HCEC 1CT (cell line): ENCODE measurements around the gene DLG2.

Experiments used
- DNase-seq: peaks from one replicate; pipeline ENCODE4 v3.0.0-alpha.2; 2017

The DLG2 gene

DNA sequence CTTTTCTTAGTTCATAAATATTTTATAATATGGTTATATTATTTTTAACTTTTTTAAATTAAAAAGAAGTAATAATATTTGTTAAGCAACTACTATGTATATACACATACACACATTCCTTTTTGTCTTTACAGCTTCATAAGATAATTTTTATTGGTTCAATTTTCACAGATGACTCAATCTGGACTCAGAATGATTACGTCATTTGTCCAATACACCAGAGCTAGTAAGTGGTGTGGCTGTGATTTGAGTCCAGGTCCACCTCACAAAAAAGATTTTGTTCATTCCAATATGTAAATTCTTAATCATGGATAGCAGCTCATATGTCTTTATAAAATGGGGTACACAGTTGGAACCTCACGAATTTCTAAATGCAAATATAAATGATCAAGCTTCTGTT is 1014.5 kb downstream of the DLG2 start:
- no peak for DNase-seq

DNA sequence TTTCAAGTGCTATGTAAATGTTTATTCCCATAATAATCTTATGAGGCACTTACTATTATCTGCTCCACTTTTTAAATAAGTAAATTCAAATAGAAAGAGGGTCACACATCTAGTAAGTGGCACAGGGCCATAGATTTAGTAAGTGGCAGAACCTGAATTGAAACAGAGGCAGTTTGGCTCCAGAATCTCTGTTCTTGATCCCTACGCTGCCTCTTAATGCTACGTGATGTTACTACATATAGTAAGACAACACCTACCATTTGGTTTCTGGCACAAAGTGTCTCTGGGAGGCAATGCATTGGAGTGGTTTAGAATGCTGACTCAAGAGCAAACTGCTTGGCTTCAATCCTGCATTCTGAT is 1018.3 kb downstream of the DLG2 start:
- DNase-seq: no peak

DNA sequence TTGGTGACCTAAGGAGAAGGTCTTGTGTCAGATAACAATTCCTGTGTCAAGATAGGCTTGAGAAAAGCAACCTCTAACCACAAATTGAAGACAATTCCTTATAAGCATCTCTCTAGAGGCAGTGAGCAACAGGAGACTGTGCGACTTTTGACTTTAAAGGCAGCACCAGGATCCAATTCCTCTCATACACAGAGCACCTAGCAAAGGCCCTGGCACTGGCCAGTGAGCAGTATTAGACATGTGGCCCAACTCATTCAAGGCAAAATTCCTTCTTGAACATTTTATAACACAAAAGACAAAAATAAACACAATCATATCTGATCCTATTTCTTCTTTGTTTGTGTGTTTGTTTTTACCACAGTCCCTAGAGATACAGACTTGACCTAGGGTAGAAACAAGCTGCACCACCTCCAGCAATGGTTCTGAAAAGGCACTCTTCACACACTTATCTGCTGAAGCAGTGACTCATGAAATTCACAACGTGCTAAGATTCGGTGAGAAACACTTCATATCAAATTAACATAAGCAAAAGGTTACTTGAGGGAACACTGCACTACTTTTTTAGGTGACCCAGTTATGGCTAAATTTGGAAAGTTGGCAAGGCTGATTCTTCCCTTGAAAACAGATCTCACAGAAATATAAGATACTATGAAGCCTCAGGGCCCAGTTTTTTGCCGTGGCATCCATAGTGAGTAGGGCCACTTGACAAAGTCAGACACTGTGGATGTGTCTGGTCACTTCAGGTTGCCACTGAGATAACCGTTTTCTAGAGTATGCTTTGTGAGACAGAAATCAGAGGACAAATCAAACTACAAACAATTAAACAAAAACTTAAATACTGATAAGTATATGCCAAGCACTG is 1018.9 kb downstream of the DLG2 start:
- no peak for DNase-seq

DNA sequence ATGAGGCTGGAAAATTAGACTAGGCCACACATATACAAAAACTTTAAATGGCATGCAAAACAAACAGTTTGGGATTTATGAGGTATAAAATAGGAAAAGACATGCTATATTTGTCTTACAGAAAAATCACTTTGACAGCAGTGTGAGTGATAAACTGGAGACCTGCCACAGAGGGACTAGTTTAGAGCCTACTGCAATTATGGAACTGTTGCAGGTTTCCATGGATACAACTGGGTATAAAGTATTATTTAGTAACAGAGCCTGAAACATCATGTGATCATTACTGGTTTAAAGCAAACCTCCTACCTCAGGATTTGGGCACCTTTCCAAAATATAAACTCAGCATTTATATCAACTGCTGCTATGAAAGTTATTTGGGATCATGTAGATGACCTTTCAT is 1032.5 kb downstream of the DLG2 start:
- DNase-seq: no peak

DNA sequence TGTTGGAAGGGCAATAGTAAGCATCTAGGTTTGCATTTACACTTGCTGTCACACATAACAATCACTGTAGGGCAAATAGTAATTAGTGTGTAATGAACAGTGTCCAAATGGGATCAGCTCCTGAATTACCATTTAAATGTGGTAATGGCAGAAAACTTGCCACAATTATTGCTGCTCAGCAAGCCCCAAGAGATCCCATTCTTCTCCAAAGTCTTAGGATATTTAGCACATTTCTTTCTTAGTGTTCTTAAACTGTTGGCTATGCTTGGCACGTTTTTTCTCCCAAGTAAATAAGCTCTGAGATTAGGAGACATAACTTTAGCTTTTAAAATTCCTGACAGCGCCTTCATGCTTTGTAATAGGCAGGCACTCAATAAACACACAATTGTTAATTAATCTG is 1037.0 kb downstream of the DLG2 start:
- no peak for DNase-seq

DNA sequence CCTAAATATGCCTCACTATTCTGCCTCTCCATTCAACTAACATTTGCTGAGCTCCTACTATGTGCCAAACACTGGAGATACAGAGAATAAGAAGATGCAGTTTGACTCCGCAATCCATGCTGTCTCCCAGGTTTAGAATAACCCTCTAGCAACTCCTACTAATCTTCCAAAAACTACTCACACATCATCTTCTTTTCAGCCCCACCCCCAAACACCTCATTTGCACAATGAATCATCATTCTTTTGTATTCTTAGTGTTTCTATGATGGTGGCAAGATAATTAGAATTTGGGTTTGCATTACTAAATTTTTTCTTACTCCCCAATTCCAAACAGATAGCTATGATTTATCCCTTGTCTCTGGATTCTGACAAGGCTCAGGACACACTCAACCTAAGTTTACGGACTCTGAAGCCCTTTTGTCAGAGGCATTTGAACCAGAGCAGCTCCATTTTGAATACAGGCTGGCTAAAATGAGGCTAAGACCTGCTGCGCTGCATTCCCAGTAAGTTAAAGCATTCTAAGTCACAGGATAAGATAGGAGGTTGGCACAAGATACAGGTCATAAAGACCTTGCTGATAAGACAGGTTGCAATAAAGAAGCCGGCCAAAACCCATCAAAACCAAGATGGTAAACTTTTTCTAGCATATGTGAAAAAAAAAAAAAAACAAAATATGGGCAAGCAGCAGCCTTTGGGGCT is 1038.9 kb downstream of the DLG2 start:
- no peak for DNase-seq

DNA sequence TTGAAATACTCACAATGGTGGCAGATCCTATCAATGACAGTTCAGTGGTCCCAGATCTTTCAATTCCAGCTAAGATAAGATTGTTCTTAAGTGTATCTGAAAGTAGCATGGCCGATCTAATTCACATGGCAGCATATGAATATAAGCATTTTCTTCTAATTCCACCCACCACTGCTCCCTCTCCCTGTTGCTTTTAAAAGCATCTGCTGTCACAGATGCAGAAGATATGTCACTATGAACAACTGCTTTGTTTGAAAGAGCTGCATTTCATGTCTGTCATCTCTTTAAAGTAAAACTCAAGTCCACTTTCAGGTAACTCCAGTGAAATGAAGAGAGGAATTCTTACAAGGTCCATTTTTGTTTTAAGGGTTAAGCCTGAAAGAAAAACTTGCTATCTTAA is 1044.0 kb downstream of the DLG2 start:
- DNase-seq: no peak

DNA sequence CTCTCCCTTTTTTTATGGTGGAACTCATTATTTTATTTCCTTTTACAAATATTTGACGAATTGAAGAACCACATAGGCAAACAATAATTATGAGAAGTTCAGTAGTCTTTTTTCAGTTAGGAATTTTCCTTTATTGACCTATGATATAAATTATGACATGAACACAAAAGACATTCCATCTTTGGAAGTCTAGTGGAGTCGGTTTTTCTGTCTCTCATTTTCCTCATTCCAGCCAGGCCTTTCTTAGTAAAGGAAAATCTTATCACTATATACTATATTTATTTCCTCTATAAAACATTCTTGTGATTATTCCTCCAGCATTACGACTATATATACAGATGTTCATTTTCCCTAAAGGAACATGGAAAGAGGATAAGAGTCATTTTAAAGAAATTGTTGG is 1046.1 kb downstream of the DLG2 start:
- DNase-seq: no peak

DNA sequence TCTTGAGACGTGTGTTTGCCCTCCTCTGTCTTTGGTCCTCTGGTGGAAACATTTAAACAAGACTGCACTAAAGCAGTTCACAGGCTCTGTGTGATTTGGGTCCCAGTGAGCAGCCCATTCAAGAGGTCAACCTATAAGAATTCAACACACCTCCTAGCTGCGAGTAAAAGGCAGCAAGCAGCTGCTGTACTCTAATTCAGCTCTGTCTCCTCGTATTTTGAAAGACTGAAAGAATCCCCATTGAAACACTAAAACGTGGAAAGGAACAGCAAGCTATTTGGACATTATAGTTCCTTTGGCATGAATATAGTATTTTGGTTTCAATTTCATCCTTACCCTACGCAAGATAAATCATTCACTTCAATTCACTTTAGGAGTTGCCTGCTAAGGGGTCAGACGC is 1046.7 kb downstream of the DLG2 start:
- DNase-seq: no peak

DNA sequence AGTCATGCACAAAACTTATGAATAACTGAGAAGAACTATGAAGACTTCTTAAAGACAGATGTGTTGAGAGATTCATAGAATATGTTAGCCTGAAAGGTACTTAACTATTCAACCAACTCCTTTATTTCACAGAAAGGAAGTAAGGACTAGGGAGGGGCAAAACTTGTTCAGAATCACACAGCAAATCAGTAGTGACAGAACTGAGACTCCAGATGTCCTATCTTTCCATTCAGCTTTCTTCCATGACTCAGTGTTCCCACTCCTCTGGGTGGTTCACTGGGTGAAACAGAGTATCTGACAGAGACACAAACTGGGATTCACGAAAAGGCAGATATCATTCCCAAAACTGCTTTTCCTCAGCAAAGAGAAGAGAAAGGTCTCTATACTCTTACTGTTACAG is 1053.3 kb downstream of the DLG2 start:
- no peak for DNase-seq

DNA sequence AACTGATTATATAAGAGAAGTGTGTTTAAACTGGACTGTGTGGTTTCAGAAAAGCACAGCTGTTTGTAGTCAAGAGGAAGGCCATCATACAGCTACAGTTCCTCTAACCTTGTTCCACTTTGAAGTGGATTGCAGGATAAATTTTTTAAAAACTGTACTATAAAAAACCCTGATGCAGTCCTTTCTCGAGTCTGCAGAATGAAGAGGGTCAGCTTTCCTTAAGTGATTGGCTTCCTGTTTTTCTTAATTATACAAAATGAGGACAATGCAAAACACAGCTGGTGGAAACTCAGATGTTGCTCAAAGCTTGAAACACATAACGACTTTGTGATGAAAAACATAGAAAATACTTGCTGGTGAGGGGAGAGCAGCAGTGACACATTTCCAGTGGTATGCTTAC is 1060.5 kb downstream of the DLG2 start:
- no peak for DNase-seq

DNA sequence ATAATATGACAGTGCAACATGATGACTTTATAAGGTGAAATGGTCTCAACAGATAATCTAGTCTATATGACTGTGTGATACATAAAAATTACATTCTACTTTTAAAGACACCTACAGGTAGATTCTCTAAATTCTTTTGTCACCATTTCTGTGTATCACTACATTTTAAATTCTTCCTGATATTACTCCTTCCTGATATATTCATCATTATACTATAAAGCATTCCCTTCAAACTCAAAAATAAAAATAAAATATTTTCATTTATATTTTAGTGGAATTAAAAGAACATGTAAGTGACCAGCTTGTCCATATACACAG is 1062.3 kb downstream of the DLG2 start:
- DNase-seq: no peak

DNA sequence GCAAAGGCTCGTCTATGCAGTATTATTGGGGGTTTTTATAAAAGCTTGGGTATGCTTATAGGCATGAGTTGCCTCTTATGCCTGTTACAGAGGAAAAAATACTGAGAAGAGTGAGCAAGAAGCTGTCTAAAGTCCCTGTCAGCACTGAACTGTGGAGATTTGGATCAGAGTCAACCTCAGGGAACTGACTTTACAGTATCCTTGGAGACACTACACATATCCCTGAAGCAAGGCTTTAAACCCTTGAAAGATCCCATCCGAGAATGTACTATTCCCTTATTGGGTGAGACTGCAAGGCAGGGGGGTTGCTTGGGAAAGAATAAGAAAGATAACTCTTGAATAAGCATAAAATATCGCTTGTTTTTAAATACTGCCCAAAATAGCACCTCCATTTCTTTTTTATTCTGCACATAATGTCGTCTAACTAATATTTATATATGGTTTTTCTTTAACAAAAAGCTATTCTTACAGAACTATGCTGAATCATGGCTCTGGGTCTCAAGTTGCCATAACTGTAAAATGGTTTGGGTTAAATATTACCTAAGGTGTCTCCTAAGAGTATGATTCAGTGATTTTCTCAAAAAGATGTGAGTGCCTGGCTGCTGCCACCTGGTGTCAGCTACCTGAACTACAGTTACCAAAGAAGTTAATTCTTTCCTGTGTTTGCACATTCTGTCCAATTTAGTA is 1062.8 kb downstream of the DLG2 start:
- DNase-seq: peak; percentile 38

DNA sequence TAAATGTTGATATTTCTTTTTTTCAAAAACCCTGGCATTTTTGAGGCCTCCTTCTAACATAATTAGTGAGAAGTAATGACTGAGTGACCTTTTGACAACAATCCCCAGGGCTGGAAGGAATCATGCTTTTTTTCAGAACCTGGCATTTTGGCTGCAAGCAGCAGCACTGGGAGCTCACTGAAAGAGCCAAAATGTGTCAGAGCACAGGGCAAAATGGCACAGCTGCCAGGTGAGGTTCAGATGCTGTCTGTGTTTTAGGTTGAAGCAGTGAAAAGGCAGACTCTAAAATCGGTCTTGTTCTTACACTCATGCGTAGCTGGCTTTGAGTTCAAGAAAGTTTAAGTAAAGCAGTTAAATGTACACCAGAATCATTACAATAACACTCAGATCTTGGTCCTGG is 1063.8 kb downstream of the DLG2 start:
- DNase-seq: no peak

DNA sequence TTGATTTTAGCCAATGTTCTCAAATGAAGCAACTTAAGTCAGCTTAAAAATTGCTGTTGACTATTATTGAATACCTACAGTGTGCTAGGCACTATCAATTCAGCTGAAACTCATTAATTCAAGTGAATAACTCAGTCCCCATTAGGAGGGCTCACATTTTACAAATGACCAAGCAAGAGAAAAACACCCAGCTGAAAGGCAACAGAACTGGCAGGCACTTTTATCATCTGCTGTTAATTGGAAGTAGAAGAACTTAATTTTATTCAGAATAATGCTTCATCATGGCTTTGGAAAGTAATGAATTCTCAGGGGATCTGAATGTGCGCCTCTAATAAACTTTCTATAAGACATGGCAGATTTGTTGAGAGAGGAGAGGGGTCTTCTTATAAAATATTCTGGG is 1066.9 kb downstream of the DLG2 start:
- no peak for DNase-seq

DNA sequence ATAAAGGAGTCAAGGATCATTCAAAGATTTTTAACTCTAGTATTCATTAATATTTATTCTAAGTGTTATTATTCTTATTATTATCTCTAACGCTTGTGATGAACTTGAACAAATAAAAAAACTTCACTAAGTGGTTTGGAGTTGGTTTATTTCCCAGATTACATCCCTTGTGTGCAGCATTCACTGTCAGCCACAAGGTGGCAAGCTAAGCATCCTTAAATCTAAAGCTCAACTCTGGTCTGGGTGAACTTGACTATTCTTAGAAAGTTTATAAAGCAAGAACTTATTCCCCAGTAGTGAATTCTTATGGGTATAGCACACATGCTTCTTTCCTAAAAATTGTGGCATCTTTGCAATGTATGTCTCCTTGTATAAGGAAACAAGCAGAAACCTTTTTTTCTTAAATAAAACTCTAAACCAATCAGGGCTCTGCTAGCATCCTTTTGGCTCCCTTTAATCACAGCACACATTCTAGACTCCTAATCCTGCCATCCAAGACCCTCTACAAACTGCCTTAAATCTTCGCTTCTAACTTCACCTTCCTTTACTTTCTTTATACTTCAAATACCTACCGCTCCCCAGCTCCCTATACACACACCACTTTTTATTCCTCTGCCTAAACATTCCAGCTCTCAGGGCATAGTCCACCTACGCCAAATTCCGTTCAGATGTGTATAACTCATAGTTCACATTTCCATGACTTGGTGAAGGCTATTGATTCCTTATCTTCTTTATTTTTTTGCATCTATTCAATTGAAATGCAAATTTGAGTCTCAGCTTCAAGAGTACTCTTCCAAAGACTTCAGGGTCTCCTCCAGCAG is 1068.8 kb downstream of the DLG2 start:
- peak; percentile 43 for DNase-seq

DNA sequence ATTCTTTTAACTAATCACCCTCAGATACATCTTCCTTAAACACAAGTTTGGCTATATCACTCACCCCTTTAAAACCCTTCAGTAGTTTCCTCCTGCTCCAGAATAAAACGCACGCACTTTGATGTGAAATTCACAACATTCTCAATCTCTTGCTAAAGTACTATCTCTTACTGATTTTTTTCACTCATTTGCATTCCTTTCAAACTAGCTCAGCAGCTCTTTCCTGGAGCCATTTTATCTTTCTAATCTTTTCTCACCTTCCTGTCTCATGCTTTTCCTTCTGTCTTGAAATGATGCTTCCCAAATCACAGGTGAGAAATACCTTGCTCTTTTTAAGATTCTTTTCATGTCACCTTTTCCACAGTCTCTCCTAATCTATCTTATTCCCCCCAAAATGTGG is 1074.4 kb downstream of the DLG2 start:
- DNase-seq: no peak

DNA sequence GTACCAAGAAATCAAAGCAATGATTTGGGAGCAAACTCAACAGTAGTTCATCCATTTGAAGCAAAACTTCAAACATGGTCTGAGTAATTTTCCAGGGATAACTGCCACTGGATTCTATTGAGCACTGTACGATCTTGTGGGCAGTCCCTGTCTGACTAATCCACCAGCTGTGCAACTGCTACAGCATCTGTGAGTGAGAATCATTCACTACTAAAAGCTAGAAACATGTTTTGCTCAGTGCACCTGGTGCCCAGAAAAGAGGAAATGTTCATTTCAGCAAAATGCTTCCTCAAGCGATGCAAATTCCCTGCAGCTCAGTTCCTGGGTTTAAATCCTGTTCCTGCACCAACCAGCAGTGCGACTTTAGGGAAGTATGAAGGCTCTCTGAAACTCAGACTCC is 1077.9 kb downstream of the DLG2 start:
- no peak for DNase-seq

DNA sequence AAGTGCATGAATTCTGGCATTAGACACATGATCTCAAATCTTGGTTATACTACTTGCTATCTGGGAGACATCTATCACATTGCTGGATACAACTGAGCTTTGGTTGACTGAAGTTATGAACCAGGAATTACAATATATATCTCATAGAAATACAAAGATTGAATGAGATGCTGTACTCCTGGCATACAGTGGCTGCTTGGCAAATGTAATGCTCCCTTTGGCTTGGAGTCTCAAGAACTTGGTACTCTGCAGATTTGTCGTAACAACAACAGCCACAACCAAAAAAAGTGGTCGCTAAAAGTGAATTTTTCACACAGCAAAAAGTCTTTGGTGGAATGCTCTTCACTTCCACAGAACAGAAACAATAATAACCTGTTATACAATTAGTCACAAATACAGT is 1082.6 kb downstream of the DLG2 start:
- DNase-seq: no peak

DNA sequence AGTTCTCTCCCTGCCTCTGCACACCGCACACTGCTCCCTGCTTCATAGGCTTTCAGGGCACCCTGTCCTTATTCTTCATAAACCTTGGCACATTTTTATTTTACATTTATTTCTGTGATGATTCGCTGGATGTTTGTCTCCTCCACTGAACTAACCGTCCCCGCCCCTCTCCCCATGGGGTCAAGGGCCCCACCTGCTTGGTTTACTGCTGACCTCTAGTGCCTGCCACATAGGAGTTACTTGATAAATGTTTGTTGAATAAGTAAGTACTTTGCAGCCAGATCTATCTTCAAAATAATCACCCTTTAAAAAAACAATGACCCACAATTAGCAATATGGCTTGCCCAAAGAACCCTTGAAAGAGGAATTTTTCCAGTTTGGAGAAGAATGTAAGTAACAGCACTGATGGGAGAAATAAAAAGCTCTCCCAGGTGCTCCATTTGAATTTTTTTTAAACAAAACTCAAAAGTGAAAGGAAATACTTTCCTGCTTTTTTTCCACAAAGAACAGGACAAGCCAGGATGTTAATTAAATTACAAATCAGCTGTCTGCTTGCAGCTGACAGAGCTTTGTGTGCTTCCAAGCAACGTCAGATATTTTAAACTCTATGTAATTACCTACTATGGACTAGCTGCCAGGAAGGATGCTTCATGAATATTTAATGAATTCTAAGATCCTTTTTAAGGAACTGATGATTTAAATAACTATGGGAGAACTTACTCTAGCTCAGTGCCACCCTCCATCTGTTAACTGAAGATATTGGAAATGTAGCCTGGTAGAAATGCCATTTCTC is 1083.6 kb downstream of the DLG2 start:
- no peak for DNase-seq

DNA sequence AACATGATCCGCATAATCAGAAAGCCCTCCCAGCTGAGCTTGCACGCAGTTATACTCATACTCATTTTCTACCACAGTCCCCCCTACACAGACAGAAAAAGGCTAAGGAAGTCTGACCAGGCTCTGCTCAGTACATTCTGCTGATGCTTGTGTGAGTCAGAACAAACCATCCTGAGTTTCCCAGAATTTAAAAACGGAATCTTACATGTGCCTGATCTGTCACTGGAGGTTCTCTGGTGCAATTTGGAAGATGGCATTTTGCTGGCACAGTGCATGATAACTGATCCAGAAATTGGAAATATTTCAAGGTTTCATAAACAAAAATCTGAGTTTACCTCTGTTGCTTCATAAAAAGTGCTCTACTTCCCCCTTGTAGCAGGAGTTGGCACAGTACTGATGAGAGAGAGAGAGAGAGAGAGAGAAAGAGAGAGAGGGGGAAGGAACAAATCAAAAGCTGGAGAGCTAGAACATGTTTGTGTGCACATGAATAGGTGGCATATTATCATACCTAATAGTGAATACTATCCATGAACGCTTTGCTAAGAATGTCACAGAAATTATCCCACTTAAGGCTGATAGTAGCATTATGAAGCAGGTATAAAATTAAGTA is 1085.3 kb downstream of the DLG2 start:
- DNase-seq: no peak

DNA sequence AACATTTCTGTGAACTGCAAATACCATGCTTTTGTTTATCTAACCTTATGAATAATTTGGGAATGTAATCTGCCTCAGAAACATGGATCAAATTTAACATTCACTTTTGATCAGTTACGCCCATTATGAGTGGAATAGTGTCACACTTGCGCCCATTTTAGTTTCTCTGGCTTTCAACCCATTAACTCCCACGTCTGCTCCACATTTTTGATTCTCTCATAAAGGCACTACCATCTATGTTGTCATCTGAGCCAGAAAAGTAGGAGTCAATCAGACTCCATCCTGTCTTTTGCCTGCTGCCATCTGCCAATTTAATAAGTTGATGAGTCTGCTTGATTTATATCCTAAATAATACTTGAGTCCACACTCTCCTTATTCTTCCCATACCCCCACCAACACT is 1090.7 kb downstream of the DLG2 start:
- DNase-seq: no peak
